Measurements from ENCODE around the gene PTPN6. TPM values are rescaled to one million over a fixed set of nuclear protein-coding genes. Genes with fewer than 3 reads are reported as not detected.

PTPN6 gene
- total RNA-seq, 2 donors from 2014 or later = 35.7 to 68.0 TPM

- H3K9me3 Mint-ChIP-seq = no peaks in the 10 kb centered on the region
- DNase-seq = no peak
These were observed 28.9 kb upstream of the PTPN6 start for GRCh38 chr12:6921996-6922946.

GRCh38 chr12:6923003-6923732 lies 28.0 kb upstream of the PTPN6 start:
- H3K4me1 Mint-ChIP-seq = peaks cover 39% of the 10 kb centered on the region
- 92 to 96% methylated on average over 4 to 9 of the region's 10 CpGs for WGBS, 2 experiments (ENCODE audit: insufficient coverage in 1 of 2, insufficient read length in 1 of 2)

More at GRCh38 chr12:6921996-6922946, 28.9 kb upstream of the PTPN6 start:
- Mint-ChIP-seq H3K27me3 (ENCODE audit: insufficient read depth) (no peaks in the 10 kb centered on the region), H3K36me3 (ENCODE audit: low read depth) (peaks cover 29% of the 10 kb centered on the region), H3K4me3 (no peak overlapping the region), H3K27ac (peak overlapping the region; percentile 10), H3K4me1 (peaks cover 39% of the 10 kb centered on the region)
- Histone ChIP-seq H3K9me3 (ENCODE audit: control insufficient read depth, low read length) (no peaks in the 10 kb centered on the region), H3K4me1 (ENCODE audit: control insufficient read depth, insufficient read depth, low read length) (peaks cover 6% of the 10 kb centered on the region), H3K4me3 (ENCODE audit: low read length) (no peak overlapping the region), H3K27ac (ENCODE audit: low read depth, low read length) (no peak overlapping the region), H3K36me3 (ENCODE audit: control insufficient read depth, insufficient read depth, low read length) (peaks cover 6% of the 10 kb centered on the region), H3K27me3 (ENCODE audit: control insufficient read depth, insufficient read depth, low read length, poor library complexity, severe bottlenecking) (no peaks in the 10 kb centered on the region), H3K9ac (ENCODE audit: extremely low read depth, low read length, poor library complexity, severe bottlenecking) (no peak overlapping the region)
- WGBS, 2 experiments (ENCODE audit: insufficient coverage in 1 of 2, insufficient read length in 1 of 2) = 91 to 93% methylated on average over 8 to 9 of the region's 9 CpGs
- peak; percentile 30 for TF ChIP-seq CTCF (conservative IDR thresholded peaks at IDR 0.05)

More at GRCh38 chr12:6923003-6923732, 28.0 kb upstream of the PTPN6 start:
- H3K4me3 ChIP-seq (ENCODE audit: low read length) = no peak overlapping the region
- no peak for TF ChIP-seq CTCF (conservative IDR thresholded peaks at IDR 0.05)
- no peak for DNase-seq
- Mint-ChIP-seq H3K27me3 (ENCODE audit: insufficient read depth) (no peaks in the 10 kb centered on the region), H3K9me3 (no peaks in the 10 kb centered on the region), H3K36me3 (ENCODE audit: low read depth) (peaks cover 23% of the 10 kb centered on the region), H3K4me3 (no peak overlapping the region), H3K27ac (no peak overlapping the region)
- H3K4me1 ChIP-seq (ENCODE audit: control insufficient read depth, insufficient read depth, low read length) = peaks cover 6% of the 10 kb centered on the region
- no peak overlapping the region for H3K9ac ChIP-seq (ENCODE audit: extremely low read depth, low read length, poor library complexity, severe bottlenecking)
- no peaks in the 10 kb centered on the region for H3K9me3 ChIP-seq (ENCODE audit: control insufficient read depth, low read length)
- H3K27ac ChIP-seq (ENCODE audit: low read depth, low read length) = no peak overlapping the region
- H3K36me3 ChIP-seq (ENCODE audit: control insufficient read depth, insufficient read depth, low read length) = peaks cover 6% of the 10 kb centered on the region
- H3K27me3 ChIP-seq (ENCODE audit: control insufficient read depth, insufficient read depth, low read length, poor library complexity, severe bottlenecking) = no peaks in the 10 kb centered on the region

All from endodermal cell (in vitro differentiated cells).